Measurements from ENCODE around the gene SLFN14.

SLFN14 gene

GRCh38 chr17:35557353-35557752 is 3.3 kb downstream of the SLFN14 start:
- Histone ChIP-seq H3K27me3 (ENCODE audit: low read depth, low read length) (no peaks in the 10 kb centered on the region), H3K27ac (ENCODE audit: low read length) (no peak overlapping the region), H3K9me3 (ENCODE audit: control insufficient read depth in 1 of 2, low read length in 2 of 2) (no peaks in the 10 kb centered on the region), H3K36me3 (ENCODE audit: control insufficient read depth in 1 of 2, insufficient read depth in 2 of 2, low read length in 2 of 2) (no peaks in the 10 kb centered on the region), H3K4me3 (ENCODE audit: low read depth in 1 of 2, low read length in 2 of 2) (no peak overlapping the region), H3K4me1 (ENCODE audit: control insufficient read depth in 1 of 2, insufficient read depth in 2 of 2, low read length in 2 of 2) (no peaks in the 10 kb centered on the region)

GRCh38 chr17:35555691-35556090 is 4.9 kb downstream of the SLFN14 start:
- Histone ChIP-seq H3K4me1 (ENCODE audit: control insufficient read depth in 1 of 2, insufficient read depth in 2 of 2, low read length in 2 of 2) (no peaks in the 10 kb centered on the region), H3K9me3 (ENCODE audit: control insufficient read depth in 1 of 2, low read length in 2 of 2) (no peaks in the 10 kb centered on the region), H3K27me3 (ENCODE audit: low read depth, low read length) (no peaks in the 10 kb centered on the region), H3K4me3 (ENCODE audit: low read depth in 1 of 2, low read length in 2 of 2) (no peak overlapping the region), H3K36me3 (ENCODE audit: control insufficient read depth in 1 of 2, insufficient read depth in 2 of 2, low read length in 2 of 2) (no peaks in the 10 kb centered on the region), H3K27ac (ENCODE audit: low read length) (no peak overlapping the region)

GRCh38 chr17:35554668-35555067 is 6.0 kb downstream of the SLFN14 start:
- no peaks in the 10 kb centered on the region for H3K9me3 ChIP-seq (ENCODE audit: control insufficient read depth in 1 of 2, low read length in 2 of 2)
- no peaks in the 10 kb centered on the region for H3K27me3 ChIP-seq (ENCODE audit: low read depth, low read length)
- no peaks in the 10 kb centered on the region for H3K36me3 ChIP-seq (ENCODE audit: control insufficient read depth in 1 of 2, insufficient read depth in 2 of 2, low read length in 2 of 2)
- no peaks in the 10 kb centered on the region for H3K4me1 ChIP-seq (ENCODE audit: control insufficient read depth in 1 of 2, insufficient read depth in 2 of 2, low read length in 2 of 2)
- no peak overlapping the region for H3K4me3 ChIP-seq (ENCODE audit: low read depth in 1 of 2, low read length in 2 of 2)
- H3K27ac ChIP-seq (ENCODE audit: low read length) = no peak overlapping the region

- no peaks in the 10 kb centered on the region for H3K36me3 ChIP-seq (ENCODE audit: control insufficient read depth in 1 of 2, insufficient read depth in 2 of 2, low read length in 2 of 2)
- H3K4me3 ChIP-seq (ENCODE audit: low read depth in 1 of 2, low read length in 2 of 2) = no peak overlapping the region
- H3K27me3 ChIP-seq (ENCODE audit: low read depth, low read length) = no peaks in the 10 kb centered on the region
- no peaks in the 10 kb centered on the region for H3K9me3 ChIP-seq (ENCODE audit: control insufficient read depth in 1 of 2, low read length in 2 of 2)
- H3K4me1 ChIP-seq (ENCODE audit: control insufficient read depth in 1 of 2, insufficient read depth in 2 of 2, low read length in 2 of 2) = no peaks in the 10 kb centered on the region
- H3K27ac ChIP-seq (ENCODE audit: low read length) = no peak overlapping the region
Observed at GRCh38 chr17:35553310-35553709, 7.3 kb downstream of the SLFN14 start.

DNA sequence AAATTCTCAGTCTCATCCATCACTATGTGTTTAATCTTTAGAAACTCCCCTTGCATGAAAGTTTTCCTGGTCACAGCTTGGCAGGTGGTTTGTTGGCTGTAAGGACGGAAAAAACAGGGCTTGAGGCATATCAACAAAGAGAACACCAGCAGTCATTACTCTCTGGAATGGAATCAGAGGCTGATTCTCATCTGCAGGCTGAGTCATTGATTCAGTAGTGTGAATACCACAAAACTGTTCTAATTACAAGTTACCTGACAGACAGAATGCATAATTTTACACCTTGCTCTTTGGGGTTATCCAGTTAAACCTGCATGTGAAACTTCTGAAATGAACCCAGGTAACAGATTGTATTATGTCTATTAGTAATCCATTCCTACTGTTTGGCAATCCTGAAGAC is 11.6 kb downstream of the SLFN14 start:
- H3K36me3 ChIP-seq (ENCODE audit: control insufficient read depth in 1 of 2, insufficient read depth in 2 of 2, low read length in 2 of 2) = no peaks in the 10 kb centered on the region

DNA sequence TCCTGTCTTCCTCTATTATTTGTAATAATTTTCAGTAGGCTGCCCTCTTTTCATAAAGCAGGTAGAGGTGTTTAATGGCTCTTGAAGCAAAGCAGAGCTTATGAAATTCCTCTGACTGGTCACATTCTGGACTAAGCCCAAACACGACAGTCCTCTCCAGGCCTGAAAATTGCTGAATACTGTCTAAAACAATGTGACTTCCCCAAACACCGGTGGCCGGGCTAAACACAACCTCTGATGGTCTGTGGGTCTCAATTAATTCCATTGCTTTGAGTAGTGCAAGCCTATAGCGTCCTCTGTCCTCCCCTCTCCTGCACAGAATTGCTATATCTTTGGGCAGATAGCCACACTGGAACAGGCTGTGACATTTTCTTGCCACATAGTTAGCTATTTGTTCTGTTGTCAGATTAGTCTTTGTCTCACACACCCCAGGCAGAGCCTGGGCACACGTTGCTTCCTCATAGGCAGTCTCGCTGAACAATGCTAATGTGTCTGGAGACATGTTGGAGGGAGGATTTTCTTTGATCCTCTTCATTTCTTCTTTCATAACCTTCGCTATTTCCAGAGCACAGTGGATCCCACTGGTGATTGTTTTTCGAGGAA is 12.3 kb downstream of the SLFN14 start:
- Histone ChIP-seq H3K27me3 (ENCODE audit: low read depth, low read length) (no peaks in the 10 kb centered on the region), H3K27ac (ENCODE audit: low read length) (no peak overlapping the region), H3K9me3 (ENCODE audit: control insufficient read depth in 1 of 2, low read length in 2 of 2) (no peaks in the 10 kb centered on the region), H3K4me1 (ENCODE audit: control insufficient read depth in 1 of 2, insufficient read depth in 2 of 2, low read length in 2 of 2) (no peaks in the 10 kb centered on the region), H3K36me3 (ENCODE audit: control insufficient read depth in 1 of 2, insufficient read depth in 2 of 2, low read length in 2 of 2) (no peaks in the 10 kb centered on the region), H3K4me3 (ENCODE audit: low read depth in 1 of 2, low read length in 2 of 2) (no peak overlapping the region)

More for the DNA sequence above, 11.6 kb downstream of the SLFN14 start:
- H3K27me3 ChIP-seq (ENCODE audit: low read depth, low read length) = no peaks in the 10 kb centered on the region
- H3K4me1 ChIP-seq (ENCODE audit: control insufficient read depth in 1 of 2, insufficient read depth in 2 of 2, low read length in 2 of 2) = no peaks in the 10 kb centered on the region
- H3K9me3 ChIP-seq (ENCODE audit: control insufficient read depth in 1 of 2, low read length in 2 of 2) = no peaks in the 10 kb centered on the region
- no peak overlapping the region for H3K4me3 ChIP-seq (ENCODE audit: low read depth in 1 of 2, low read length in 2 of 2)
- H3K27ac ChIP-seq (ENCODE audit: low read length) = no peak overlapping the region

- Histone ChIP-seq H3K27ac (ENCODE audit: low read length) (no peak overlapping the region), H3K27me3 (ENCODE audit: low read depth, low read length) (no peaks in the 10 kb centered on the region), H3K4me1 (ENCODE audit: control insufficient read depth in 1 of 2, insufficient read depth in 2 of 2, low read length in 2 of 2) (no peaks in the 10 kb centered on the region), H3K4me3 (ENCODE audit: low read depth in 1 of 2, low read length in 2 of 2) (no peak overlapping the region), H3K36me3 (ENCODE audit: control insufficient read depth in 1 of 2, insufficient read depth in 2 of 2, low read length in 2 of 2) (no peaks in the 10 kb centered on the region), H3K9me3 (ENCODE audit: control insufficient read depth in 1 of 2, low read length in 2 of 2) (no peaks in the 10 kb centered on the region)
Observed at GRCh38 chr17:35546487-35546886, 14.1 kb downstream of the SLFN14 start.

DNA sequence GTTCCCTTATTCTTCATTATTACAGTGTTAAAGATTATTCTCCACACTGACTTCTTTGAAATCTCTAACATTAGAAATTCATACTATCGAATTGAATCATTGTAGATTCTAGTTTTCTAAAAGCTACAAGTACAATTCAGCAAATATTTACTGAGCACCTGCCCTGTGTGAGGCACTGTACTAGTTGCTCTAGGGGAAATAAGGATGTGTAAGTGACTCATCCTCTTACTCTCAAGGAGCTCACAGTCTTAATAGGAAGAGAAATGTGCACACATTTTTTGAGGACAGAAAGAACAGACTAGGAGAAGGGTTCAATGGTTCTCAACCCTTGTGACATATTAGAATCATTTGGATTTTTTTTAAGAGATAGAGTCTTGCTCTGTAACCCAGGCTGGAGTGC is 15.5 kb downstream of the SLFN14 start:
- H3K27me3 ChIP-seq (ENCODE audit: low read depth, low read length) = no peaks in the 10 kb centered on the region

DNA sequence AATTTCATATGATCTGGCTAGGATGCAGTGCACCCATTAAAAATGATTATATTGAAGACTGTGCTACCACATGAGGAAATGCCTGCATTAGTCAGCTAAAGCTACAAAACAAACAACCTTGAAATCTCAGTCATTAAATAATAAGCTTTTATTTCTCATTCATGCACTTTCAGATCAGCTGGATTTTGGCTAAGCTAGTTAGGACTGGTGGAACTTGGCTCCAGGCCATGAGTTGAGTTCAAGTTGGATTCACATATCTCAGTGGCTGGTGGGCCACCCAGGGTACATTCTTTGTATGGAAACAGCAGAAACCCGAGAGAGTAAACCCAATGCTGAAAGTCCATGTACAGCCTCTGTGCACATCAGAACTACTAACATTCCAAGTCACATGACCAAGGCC is 16.8 kb downstream of the SLFN14 start:
- H3K4me3 ChIP-seq (ENCODE audit: low read depth in 1 of 2, low read length in 2 of 2) = no peak overlapping the region
- H3K36me3 ChIP-seq (ENCODE audit: control insufficient read depth in 1 of 2, insufficient read depth in 2 of 2, low read length in 2 of 2) = no peaks in the 10 kb centered on the region
- H3K27me3 ChIP-seq (ENCODE audit: low read depth, low read length) = no peaks in the 10 kb centered on the region
- H3K27ac ChIP-seq (ENCODE audit: low read length) = no peak overlapping the region
- peaks cover 0 to 5% of the 10 kb centered on the region in 2 donors for H3K4me1 ChIP-seq (ENCODE audit: control insufficient read depth in 1 of 2, insufficient read depth in 2 of 2, low read length in 2 of 2)
- H3K9me3 ChIP-seq (ENCODE audit: control insufficient read depth in 1 of 2, low read length in 2 of 2) = no peaks in the 10 kb centered on the region

More for the DNA sequence above, 15.5 kb downstream of the SLFN14 start:
- no peak overlapping the region for H3K4me3 ChIP-seq (ENCODE audit: low read depth in 1 of 2, low read length in 2 of 2)
- H3K4me1 ChIP-seq (ENCODE audit: control insufficient read depth in 1 of 2, insufficient read depth in 2 of 2, low read length in 2 of 2) = peaks cover 0 to 4% of the 10 kb centered on the region in 2 donors
- no peaks in the 10 kb centered on the region for H3K36me3 ChIP-seq (ENCODE audit: control insufficient read depth in 1 of 2, insufficient read depth in 2 of 2, low read length in 2 of 2)
- no peak overlapping the region for H3K27ac ChIP-seq (ENCODE audit: low read length)
- no peaks in the 10 kb centered on the region for H3K9me3 ChIP-seq (ENCODE audit: control insufficient read depth in 1 of 2, low read length in 2 of 2)

DNA sequence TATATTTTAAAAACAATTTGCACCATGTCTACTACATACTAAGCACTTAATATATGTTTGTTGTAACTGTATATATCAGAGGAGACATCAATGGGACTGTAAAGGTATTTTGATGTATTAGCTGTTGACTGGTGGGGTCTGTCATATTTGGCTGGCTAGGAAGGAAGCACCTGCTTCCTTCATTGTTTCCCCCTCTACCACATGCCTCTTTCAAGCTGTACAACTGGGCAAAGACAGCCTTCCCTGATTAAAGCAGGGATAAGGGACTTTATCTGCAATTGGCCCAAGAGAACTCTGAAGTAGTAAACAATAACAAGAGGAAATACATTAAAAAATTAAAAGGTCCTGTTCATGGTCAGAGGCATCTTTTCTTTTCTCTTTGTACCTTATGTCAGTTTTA is 17.6 kb downstream of the SLFN14 start:
- H3K27me3 ChIP-seq (ENCODE audit: low read depth, low read length) = no peaks in the 10 kb centered on the region
- H3K4me1 ChIP-seq (ENCODE audit: control insufficient read depth in 1 of 2, insufficient read depth in 2 of 2, low read length in 2 of 2) = peaks cover 0 to 5% of the 10 kb centered on the region in 2 donors
- H3K36me3 ChIP-seq (ENCODE audit: control insufficient read depth in 1 of 2, insufficient read depth in 2 of 2, low read length in 2 of 2) = no peaks in the 10 kb centered on the region
- no peak overlapping the region for H3K4me3 ChIP-seq (ENCODE audit: low read depth in 1 of 2, low read length in 2 of 2)
- H3K9me3 ChIP-seq (ENCODE audit: control insufficient read depth in 1 of 2, low read length in 2 of 2) = no peaks in the 10 kb centered on the region
- no peak overlapping the region for H3K27ac ChIP-seq (ENCODE audit: low read length)

GRCh38 chr17:35541434-35541833 is 19.2 kb downstream of the SLFN14 start:
- no peaks in the 10 kb centered on the region for H3K36me3 ChIP-seq (ENCODE audit: control insufficient read depth in 1 of 2, insufficient read depth in 2 of 2, low read length in 2 of 2)
- no peaks in the 10 kb centered on the region for H3K9me3 ChIP-seq (ENCODE audit: control insufficient read depth in 1 of 2, low read length in 2 of 2)
- peak overlapping the region in 1 of 2 donors; percentile 73 for H3K4me3 ChIP-seq (ENCODE audit: low read depth in 1 of 2, low read length in 2 of 2)
- no peaks in the 10 kb centered on the region for H3K27me3 ChIP-seq (ENCODE audit: low read depth, low read length)
- H3K4me1 ChIP-seq (ENCODE audit: control insufficient read depth in 1 of 2, insufficient read depth in 2 of 2, low read length in 2 of 2) = peaks cover 7 to 11% of the 10 kb centered on the region in 2 donors
- peak overlapping the region; percentile 91 for H3K27ac ChIP-seq (ENCODE audit: low read length)

Measured in muscle layer of duodenum (tissue), 2 donors.